HG03135 (cell line): ENCODE results near the gene CMTM5.

Experiments
- ATAC-seq: cut with Tn5 transposase; IDR thresholded peaks from one replicate; pipeline ENCODE4 v1.9.1; 2021; ENCODE audit warnings: mild to moderate bottlenecking, moderate library complexity; ENCODE audit not compliant: unreplicated experiment

CMTM5 gene

GRCh38 chr14:23358042-23358441 is 18.8 kb upstream of the CMTM5 start:
- ATAC-seq: no peak

- ATAC-seq: no peak
These were observed 18.2 kb upstream of the CMTM5 start for GRCh38 chr14:23358553-23359166.

GRCh38 chr14:23359167-23359626 is 17.6 kb upstream of the CMTM5 start:
- ATAC-seq: no peak

DNA sequence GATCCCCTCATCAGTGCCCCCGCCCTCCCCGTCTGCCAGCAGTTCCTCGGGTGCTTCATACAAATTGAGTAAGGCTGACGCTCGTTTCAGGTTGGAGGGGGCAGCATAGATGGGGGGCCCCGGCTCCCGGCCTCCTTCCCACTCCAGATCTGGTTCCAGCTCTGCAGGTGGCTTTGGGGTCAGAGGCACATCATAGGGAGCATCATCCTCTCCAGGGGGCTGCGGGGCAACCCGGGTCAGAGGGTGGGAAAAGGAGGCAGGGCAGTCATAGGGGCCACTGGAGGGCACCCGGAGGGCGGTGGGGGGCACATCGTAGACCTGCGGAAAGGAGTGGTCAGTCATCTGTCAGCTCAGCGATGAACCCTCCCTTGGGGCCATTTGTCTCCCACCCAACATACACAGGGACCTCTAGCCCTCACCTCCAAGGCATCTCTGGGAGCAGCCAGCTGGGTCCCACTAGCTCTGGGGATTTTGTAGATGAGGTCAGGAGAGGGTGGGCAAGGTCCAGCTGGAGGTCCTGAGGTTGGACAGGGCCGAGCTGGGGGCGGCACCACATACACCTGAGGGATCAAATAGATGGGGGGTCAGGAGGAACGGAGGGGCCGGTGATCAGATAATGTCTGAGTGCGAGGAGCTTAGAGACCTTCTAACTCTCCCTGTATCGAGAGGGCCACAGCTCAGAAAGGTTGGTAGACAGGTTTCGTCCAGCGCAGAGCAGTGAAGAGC is 17.0 kb upstream of the CMTM5 start:
- ATAC-seq: no peak

DNA sequence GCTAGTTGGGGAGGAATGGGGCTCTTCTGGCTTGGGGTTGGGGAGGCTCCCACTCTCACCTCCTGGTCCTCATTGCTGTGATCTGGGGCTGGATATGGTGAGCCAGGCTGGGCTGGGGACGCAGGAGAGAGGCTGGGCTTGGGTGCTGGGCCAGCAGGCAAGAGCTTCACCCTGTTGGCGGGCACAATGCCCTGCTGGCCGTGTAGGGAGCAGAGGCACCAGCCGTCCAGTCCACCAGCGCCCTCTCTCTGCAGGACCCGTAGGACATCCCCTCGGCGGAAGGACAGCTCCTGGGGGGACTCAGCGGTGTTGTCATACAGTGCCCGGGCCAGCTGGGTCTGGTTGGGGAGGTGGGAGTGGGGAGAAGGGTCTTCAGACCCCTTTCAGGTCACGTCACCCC is 16.4 kb upstream of the CMTM5 start:
- no peak for ATAC-seq

DNA sequence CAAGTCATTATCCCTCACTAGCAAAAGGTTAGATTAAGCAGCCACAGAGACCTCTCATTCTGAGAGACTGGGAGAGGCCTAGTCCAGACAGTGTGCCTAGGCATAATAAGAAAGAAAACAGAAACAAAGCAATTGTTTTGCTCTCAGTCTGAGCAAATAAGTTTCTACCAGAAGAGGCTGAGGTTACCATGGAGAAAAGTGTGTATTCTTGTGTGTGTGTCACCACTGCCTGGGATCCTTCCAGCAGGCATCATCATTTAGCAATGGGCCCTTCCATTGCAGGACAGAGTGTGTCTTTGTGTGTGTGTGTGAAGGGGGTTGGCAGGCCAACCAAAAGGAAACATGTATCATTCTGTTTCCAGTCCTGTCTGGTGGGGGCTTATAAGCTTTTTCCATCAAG is 15.5 kb upstream of the CMTM5 start:
- no peak for ATAC-seq

DNA sequence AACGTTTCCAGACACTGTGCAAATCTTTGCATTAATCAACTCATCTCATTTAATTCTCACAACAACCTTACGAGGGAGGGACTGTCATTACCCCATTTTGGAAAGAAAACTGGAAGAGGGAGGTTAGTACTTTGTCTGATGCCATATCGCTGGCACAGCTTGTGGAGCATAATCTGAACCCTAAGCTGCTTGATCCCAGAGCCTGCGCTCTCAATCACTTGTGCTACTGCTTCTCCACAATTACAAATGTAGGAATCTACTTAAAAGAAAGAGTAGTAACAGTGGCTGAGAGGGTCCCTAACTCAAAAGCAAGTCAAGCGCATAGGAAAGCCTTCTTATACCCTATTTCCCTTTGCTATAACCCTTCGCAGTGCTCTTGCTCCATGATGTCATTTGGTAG is 15.1 kb upstream of the CMTM5 start:
- no peak for ATAC-seq

DNA sequence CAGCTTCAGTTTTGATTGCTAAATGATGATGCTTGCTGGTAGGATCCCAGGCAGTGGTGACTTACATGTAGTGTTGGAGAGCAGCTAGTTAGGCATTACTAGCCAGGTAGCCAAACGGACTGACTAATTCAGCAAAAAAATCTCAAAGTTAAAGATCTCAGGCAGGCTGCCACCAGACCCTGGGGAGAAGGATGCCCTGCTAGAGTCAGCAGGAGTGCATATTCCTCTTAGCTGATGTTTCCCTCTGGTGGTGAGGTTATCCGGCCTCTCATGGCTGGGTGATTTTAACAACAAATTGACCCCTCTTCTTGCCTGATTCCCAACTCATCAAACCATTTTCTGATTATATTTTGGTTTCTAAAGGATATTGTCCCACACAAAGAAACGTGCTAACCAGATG is 14.6 kb upstream of the CMTM5 start:
- no peak for ATAC-seq

DNA sequence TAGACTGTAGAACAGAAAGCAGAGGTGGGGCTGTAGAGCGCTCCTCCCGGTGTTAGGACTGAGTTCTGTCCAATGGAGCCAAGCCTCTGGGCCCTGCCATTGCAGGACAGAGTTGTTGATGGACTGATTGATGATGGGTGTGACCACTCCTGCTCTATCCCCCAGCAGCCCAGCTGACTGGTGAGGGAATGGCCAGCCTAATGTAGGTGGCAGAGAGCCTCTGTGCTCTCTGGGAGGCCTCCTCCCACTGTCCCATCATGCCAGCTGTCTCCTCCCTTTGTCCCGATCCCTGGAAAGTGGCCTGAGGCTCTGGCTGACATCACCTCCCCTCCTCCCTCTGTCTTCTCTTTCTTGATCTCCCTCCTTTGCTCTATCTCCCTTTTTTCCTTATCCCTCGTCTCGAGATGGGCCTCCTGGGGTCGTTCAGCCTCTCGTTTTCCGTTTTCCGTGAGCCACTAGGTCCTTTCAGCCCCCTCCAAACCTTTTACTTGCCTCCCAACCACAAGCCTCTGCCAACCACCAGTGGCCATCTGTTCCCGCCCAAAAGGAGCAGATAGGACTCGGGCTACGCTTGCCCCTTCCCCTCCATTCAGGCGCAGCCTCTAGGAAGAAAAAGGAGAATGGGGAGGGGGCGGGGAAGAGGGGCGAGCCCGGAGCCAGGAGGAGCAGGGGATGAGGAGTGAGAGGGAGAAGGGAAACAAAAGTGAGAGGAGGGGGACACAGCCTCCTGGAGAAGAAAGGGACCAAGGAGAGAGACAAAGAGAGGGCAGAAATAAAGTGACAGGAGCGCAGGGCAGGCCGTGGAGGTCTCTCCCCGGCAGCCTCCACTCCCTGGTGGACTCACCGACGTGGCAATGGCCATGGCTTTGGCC is 12.4 kb upstream of the CMTM5 start:
- no peak for ATAC-seq

DNA sequence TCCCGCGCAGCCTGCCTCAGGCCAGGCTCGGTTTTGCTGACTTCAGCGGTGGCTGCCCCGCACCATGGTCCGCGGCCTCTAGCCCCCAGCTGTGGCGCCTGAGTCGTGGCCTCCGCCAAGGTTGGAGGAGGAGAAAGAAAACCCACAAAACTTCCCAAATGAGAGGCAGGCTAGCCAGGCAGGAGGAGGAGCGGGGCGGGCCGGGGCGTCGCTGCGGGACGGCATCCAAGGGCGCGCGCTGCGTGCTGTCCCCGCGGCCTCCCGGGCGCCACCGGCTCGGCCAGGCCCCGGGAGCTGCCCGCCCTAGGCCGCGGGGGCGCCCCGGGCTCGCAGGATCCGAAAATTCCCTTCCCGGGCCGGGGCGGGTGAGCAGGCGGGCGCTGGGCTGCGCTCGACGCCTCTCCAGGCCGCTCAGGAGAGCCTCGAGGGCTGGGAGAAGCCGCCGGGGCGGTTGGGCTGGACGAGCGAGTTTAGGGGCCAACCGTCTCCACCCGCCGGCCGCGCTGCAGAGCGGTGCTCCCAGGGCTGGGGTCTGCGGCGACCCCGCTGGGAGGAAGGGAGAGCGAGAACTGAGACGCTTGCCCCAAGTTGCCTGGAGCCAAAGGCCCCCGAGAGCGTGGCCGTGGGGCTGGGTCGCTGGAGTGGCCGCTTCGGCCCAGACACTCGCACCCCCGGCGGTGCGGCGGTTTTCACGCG is 11.7 kb upstream of the CMTM5 start, which contains the start of gene EFS:
Gene EFS (minus strand): TSS at position 137 of the 696 bp plus-strand sequence. CDS start 147 bp downstream, outside the sequence.
- no peak for ATAC-seq

DNA sequence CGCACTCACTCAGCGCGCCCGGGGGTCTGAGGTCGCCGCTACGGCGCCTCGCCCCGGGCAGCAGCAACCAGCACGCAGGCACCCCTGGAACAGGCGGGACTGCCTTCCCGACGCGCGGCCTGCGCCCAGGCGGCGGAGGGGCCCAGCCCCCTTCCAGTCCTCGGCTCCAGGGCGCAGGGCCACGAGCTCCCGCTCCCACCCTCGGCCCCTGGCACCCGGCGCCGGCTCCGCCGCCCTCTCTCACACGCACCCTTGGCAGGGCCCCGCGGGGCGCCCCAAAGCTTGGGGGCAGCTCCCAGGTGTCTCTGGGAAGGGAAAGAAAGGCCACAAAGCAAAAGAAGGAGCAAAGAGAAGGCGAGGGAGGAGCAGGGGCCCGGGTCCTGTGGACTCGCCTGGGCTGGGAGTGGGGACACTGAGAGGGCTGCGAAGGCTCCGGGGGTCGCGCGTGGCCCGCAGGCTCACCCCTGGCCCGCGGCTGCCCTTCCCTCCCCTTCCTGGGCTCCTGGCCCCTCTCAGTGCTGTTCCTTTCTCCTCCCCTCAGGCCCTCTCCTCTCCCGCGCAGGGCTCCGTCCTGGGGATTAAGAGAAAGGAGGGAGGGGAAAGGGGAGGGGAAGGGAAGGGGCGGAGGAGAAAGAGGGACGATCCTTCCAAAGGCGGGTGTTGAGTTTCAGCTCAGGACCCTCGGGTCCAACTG is 11.0 kb upstream of the CMTM5 start:
- no peak for ATAC-seq

GRCh38 chr14:23366426-23366921 is 10.4 kb upstream of the CMTM5 start:
- ATAC-seq: no peak

DNA sequence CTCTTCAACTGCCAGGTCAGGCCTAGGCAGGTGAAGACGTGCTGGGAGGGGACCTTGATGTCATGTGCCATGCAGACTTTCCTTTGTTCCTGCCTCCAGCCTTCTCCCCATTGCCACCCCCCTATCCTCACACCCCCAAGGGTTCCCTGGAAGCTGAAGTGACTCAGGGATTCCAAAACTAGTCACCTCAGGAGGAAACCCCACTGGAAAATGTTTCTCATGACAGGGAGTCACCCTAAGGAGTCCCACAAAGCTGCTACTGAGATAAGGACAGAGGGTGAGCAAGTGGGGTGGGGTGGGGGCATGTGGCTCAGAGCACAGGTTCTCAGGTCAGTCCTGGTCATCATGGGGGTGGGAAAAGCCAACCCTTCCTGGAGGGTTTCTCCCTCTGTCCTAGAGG is 6.6 kb upstream of the CMTM5 start:
- no peak for ATAC-seq

DNA sequence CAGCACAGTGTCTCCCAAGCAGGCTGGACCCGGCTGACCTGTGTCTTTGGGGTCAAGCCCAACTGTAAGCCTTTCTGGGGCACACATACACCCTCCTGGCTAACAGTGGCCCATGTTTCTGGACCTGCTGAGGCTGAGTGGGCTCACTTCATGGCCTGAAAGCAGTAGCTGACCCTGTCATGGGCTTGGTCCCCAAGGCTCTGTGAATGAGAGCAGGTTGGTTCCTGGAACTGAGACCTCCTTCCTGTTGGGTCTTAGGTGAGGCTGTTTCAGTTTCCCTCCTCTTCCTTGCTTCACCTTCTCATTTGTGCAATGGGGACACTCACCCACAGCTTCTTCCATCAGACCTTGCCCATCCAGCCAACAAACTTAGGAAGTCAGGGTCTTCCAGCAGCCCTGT is 5.0 kb upstream of the CMTM5 start:
- no peak for ATAC-seq

DNA sequence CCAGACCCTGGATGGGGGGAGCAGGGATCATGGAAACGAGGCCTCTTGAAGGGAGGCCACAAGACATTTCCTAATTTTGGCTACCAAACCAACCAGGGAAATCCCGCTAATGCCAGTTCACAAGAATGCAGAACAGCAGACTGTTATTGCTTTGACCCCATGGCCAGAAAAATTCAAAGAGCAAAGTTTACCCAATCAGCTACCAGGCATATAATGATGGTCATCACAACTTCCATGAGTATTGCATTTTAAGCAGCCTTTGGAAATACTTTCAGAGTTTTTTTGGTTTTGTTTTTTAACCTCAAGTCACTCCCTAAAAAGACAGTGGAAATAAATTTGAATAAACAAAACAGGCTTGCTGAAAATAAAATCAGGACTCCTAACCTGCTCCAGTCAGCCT is 4.3 kb upstream of the CMTM5 start, which contains the start of gene IL25:
Gene IL25 (plus strand): TSS at position 301 of the 400 bp plus-strand sequence.
- ATAC-seq: no peak

GRCh38 chr14:23373041-23373440 is 3.8 kb upstream of the CMTM5 start:
- ATAC-seq: no peak

DNA sequence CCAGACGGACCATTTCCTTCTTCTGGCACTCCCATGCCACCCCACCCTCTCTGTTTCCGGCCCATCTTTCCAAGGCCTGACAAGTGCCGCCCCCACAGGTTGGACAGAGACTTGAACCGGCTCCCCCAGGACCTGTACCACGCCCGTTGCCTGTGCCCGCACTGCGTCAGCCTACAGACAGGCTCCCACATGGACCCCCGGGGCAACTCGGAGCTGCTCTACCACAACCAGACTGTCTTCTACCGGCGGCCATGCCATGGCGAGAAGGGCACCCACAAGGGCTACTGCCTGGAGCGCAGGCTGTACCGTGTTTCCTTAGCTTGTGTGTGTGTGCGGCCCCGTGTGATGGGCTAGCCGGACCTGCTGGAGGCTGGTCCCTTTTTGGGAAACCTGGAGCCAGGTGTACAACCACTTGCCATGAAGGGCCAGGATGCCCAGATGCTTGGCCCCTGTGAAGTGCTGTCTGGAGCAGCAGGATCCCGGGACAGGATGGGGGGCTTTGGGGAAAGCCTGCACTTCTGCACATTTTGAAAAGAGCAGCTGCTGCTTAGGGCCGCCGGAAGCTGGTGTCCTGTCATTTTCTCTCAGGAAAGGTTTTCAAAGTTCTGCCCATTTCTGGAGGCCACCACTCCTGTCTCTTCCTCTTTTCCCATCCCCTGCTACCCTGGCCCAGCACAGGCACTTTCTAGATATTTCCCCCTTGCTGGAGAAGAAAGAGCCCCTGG is 1.2 kb upstream of the CMTM5 start:
- no peak for ATAC-seq

DNA sequence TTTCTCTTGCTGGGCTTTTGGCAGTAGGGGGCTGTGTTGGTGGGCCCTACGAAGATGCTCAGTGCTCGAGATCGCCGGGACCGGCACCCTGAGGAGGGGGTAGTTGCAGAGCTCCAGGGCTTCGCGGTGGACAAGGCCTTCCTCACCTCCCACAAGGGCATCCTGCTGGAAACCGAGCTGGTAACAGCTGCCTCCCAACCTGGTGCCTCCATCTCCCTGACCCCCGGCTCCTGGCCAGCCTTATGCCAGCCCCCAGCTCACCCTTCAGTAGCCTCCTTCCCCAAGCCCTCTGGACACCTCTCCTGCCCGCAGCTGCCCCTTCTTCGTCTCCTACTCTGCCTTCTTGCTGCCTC is 328 bp downstream of the CMTM5 start:
- ATAC-seq: no peak
